BLaER1 treated with 17β-estradiol and CSF1 and Interleukin-3, amounts not matched to agents 10 nM and 100 nM (cell line): Measurements from ENCODE around the gene SPP1.

Experiments
- H3K27ac ChIP-seq, 11 experiments: shearing (Covaris generic); formaldehyde crosslinking; 2 replicates each; pipeline ENCODE4 v1.8.1; 2022
- H3K27me3 ChIP-seq, 11 experiments: shearing (Covaris generic); formaldehyde crosslinking; 2 replicates each; pipeline ENCODE4 v1.8.1; 2022
- H3K36me3 ChIP-seq, 11 experiments: shearing (Covaris generic); formaldehyde crosslinking; 2 replicates each; pipeline ENCODE4 v1.8.1; 2022
- H3K4me1 ChIP-seq, 10 experiments: shearing (Covaris generic); formaldehyde crosslinking; 2 replicates each; pipeline ENCODE4 v1.8.1; 2022
- H3K4me2 ChIP-seq, 11 experiments: shearing (Covaris generic); formaldehyde crosslinking; 2 replicates each; pipeline ENCODE4 v1.8.1; 2022
- H3K4me3 ChIP-seq, 10 experiments: shearing (Covaris generic); formaldehyde crosslinking; 2 replicates each; pipeline ENCODE4 v1.8.1; 2022
- H3K9ac ChIP-seq, 11 experiments: shearing (Covaris generic); formaldehyde crosslinking; 2 replicates each; pipeline ENCODE4 v1.8.1; 2022
- H3K9me3 ChIP-seq, 11 experiments: shearing (Covaris generic); formaldehyde crosslinking; replicated peaks in 1 of 11; 2 replicates each; pipeline ENCODE4 v1.8.1; 2022
- H4K20me1 ChIP-seq, 11 experiments: shearing (Covaris generic); formaldehyde crosslinking; 2 replicates each; pipeline ENCODE4 v1.8.1; 2022
- Cebpa-rat ChIP-seq, 11 experiments: shearing (Covaris generic); IDR thresholded peaks; 2 replicates each; pipeline ENCODE4 v1.8.1; 2022

SPP1 gene

DNA sequence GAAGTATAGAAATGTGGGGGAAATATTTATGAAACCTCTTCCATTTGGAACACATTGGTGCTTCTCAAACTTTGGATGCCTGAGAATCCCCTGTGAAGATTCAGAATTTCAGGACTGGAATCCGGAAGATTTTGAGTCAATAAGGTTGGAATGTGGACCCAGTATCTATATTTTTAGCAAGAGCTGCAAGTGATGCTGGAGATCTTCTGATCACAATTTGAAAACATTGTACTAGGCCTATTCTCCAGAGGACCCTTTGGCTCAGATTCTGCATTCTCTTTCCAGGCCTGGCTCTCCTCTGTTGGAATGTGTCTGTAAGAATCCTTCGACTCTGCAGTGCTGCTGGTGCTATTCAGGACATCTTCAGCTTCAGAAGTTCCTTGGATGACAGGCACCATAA lies 29.6 kb downstream of the SPP1 start:
- no peak overlapping the region for H3K4me3 ChIP-seq
- H3K36me3 ChIP-seq: no peaks in the 10 kb centered on the region
- no peak overlapping the region for H3K27ac ChIP-seq
- peaks cover 3 to 24% (median 6%) of the 10 kb centered on the region in 11 experiments; a peak in 16 of 22 replicates for H4K20me1 ChIP-seq
- H3K9me3 ChIP-seq: peaks cover 0 to 3% (median 0%) of the 10 kb centered on the region in 11 experiments; a peak in 1 of 22 replicates
- H3K27me3 ChIP-seq: peaks cover 0 to 8% (median 0%) of the 10 kb centered on the region in 11 experiments; a peak in 2 of 22 replicates
- TF ChIP-seq Cebpa-rat (IDR thresholded peaks at IDR 0.05): no peak
- H3K4me1 ChIP-seq: peaks cover 8 to 24% (median 12%) of the 10 kb centered on the region in 10 experiments; a peak in 18 of 20 replicates
- no peak overlapping the region for H3K9ac ChIP-seq
- H3K4me2 ChIP-seq: no peak overlapping the region

DNA sequence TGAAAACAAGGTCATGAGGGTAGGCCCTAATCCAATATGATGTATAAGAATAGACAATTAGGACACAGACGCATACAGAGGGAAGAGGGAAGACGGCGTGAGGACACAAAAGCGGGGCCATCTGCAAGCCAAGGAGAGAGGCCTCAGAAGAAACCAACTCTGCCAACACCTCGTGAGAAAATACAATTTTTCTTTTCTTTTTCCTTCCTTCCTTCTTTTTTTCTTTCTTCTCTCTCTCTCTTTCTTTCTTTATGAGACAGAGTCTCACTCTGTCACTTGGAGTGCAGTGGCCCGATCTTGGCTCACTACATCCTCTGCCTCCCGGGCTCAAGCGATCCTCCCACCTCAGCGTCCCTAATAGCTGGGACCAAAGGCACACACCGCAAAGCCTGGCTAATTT lies 30.4 kb downstream of the SPP1 start:
- no peak overlapping the region for H3K9ac ChIP-seq
- H4K20me1 ChIP-seq: peaks cover 4 to 32% (median 15%) of the 10 kb centered on the region in 11 experiments; a peak in 18 of 22 replicates
- H3K4me2 ChIP-seq: no peak overlapping the region
- peaks cover 0 to 8% (median 0%) of the 10 kb centered on the region in 11 experiments; a peak in 2 of 22 replicates for H3K27me3 ChIP-seq
- TF ChIP-seq Cebpa-rat (IDR thresholded peaks at IDR 0.05): no peak
- H3K4me1 ChIP-seq: peaks cover 17 to 33% (median 20%) of the 10 kb centered on the region in 10 experiments
- no peaks in the 10 kb centered on the region for H3K36me3 ChIP-seq
- no peak overlapping the region for H3K27ac ChIP-seq
- H3K9me3 ChIP-seq: peaks cover 0 to 3% (median 0%) of the 10 kb centered on the region in 11 experiments; a peak in 1 of 22 replicates
- H3K4me3 ChIP-seq: no peak overlapping the region

DNA sequence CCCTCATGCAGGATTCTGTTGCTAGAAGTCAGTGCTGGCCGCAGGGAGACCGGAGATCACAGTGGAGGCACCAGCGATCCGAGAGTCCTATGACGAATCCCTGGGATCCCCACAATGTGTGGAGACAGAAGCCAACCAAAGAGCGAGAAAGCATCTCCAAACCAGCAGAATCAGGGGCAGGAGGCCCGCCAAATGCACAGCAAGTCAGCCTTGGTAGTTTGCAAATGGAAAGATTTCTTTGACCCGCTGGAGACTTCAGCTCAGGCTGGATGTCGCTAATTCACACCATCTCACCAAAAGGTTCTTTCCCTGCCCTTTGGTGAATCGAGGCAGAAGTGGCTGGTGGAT lies 31.4 kb downstream of the SPP1 start:
- H3K36me3 ChIP-seq: no peaks in the 10 kb centered on the region
- H3K27me3 ChIP-seq: peaks cover 0 to 8% (median 0%) of the 10 kb centered on the region in 11 experiments; a peak in 2 of 22 replicates
- peaks cover 4 to 41% (median 25%) of the 10 kb centered on the region in 11 experiments; a peak in 19 of 22 replicates for H4K20me1 ChIP-seq
- peak overlapping the region; percentile 76 to 99 (median 98) for H3K4me3 ChIP-seq
- peak overlapping the region in 9 of 11 experiments; percentile 94 to 99 (median 98); a peak in 13 of 22 replicates for H3K27ac ChIP-seq
- peak overlapping the region; percentile 86 to 100 (median 98); a peak in 21 of 22 replicates for H3K9ac ChIP-seq
- peaks cover 0 to 3% (median 0%) of the 10 kb centered on the region in 11 experiments; a peak in 1 of 22 replicates for H3K9me3 ChIP-seq
- no peak for TF ChIP-seq Cebpa-rat (IDR thresholded peaks at IDR 0.05)
- H3K4me2 ChIP-seq: peak overlapping the region; percentile 80 to 95 (median 89)
- peaks cover 27 to 42% (median 30%) of the 10 kb centered on the region in 10 experiments for H3K4me1 ChIP-seq

DNA sequence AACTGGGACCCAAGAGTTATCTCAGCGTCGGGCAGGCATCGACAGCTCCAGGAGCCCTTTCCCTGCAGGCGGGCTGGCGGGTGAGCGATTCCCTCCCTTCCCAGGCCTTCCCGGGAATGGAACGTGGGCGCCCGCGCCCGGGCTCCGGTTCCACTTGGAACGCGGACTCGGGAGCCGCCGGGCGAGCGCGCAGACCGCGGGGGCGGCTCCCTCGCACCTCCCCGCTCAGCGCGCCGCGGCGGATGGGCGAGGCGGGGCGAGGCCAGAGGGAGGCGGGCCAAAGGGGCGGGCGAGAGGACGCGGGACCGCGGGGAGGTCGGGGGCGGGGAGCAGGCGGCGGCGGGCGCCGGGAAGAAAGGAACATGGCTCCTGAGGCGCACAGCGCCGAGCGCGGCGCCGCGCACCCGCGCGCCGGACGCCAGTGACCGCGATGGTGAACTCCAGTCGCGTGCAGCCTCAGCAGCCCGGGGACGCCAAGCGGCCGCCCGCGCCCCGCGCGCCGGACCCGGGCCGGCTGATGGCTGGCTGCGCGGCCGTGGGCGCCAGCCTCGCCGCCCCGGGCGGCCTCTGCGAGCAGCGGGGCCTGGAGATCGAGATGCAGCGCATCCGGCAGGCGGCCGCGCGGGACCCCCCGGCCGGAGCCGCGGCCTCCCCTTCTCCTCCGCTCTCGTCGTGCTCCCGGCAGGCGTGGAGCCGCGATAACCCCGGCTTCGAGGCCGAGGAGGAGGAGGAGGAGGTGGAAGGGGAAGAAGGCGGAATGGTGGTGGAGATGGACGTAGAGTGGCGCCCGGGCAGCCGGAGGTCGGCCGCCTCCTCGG lies 32.0 kb downstream of the SPP1 start, which contains the start of gene PKD2:
Gene PKD2, plus strand, starts transcription at position 332 of the 818 bp plus-strand sequence. Its CDS starts 99 bp downstream, at position 431.
- H3K4me3 ChIP-seq: peak within 1 kb of the TSS; percentile 76 to 99 (median 98)
- H3K27me3 ChIP-seq: peaks cover 0 to 8% (median 0%) of the 10 kb centered on the region in 11 experiments; a peak in 2 of 22 replicates
- no peaks in the 10 kb centered on the region for H3K36me3 ChIP-seq
- H3K9ac ChIP-seq: peak within 1 kb of the TSS; percentile 86 to 100 (median 98)
- H3K4me1 ChIP-seq: peaks cover 32 to 48% (median 35%) of the 10 kb centered on the region in 10 experiments
- H3K4me2 ChIP-seq: peak within 1 kb of the TSS; percentile 80 to 95 (median 89)
- H3K27ac ChIP-seq: peak within 1 kb of the TSS; percentile 65 to 99 (median 97)
- peaks cover 4 to 46% (median 29%) of the 10 kb centered on the region in 11 experiments; a peak in 19 of 22 replicates for H4K20me1 ChIP-seq
- TF ChIP-seq Cebpa-rat (IDR thresholded peaks at IDR 0.05): no peak
- H3K9me3 ChIP-seq: peaks cover 0 to 3% (median 0%) of the 10 kb centered on the region in 11 experiments; a peak in 1 of 22 replicates

DNA sequence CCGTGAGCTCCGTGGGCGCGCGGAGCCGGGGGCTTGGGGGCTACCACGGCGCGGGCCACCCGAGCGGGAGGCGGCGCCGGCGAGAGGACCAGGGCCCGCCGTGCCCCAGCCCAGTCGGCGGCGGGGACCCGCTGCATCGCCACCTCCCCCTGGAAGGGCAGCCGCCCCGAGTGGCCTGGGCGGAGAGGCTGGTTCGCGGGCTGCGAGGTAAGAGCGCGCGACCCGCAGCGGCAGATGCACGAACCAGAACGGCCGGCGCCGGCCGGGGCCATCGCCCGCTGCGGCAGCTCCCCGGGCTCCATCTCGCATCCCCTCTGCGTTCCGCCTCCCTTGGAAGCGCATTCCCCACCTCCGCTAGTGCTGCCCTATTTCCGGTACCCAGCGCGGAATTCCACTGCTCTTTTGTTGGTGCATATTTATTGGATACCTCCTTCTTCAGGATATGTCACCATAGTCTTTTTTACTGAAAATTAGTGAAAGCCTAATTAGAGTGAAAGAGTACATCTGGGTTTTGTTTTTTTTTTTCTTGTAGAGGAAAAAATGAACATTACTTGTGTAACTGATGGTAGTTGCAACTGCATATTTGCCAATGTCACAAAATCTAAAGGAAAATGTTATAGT lies 32.7 kb downstream of the SPP1 start:
- Histone ChIP-seq H3K27me3 (peaks cover 0 to 8% (median 0%) of the 10 kb centered on the region in 11 experiments; a peak in 2 of 22 replicates), H3K4me1 (peaks cover 35 to 49% (median 40%) of the 10 kb centered on the region in 10 experiments), H3K4me2 (peak overlapping the region; percentile 80 to 95 (median 89)), H3K4me3 (peak overlapping the region; percentile 76 to 99 (median 98)), H3K9me3 (peaks cover 0 to 3% (median 0%) of the 10 kb centered on the region in 11 experiments; a peak in 1 of 22 replicates), H3K27ac (peak overlapping the region; percentile 65 to 99 (median 97)), H4K20me1 (peaks cover 4 to 53% (median 29%) of the 10 kb centered on the region in 11 experiments; a peak in 19 of 22 replicates), H3K9ac (peak overlapping the region; percentile 86 to 100 (median 98)), H3K36me3 (no peaks in the 10 kb centered on the region; a peak in 1 of 22 replicates)
- TF ChIP-seq Cebpa-rat (IDR thresholded peaks at IDR 0.05): no peak

DNA sequence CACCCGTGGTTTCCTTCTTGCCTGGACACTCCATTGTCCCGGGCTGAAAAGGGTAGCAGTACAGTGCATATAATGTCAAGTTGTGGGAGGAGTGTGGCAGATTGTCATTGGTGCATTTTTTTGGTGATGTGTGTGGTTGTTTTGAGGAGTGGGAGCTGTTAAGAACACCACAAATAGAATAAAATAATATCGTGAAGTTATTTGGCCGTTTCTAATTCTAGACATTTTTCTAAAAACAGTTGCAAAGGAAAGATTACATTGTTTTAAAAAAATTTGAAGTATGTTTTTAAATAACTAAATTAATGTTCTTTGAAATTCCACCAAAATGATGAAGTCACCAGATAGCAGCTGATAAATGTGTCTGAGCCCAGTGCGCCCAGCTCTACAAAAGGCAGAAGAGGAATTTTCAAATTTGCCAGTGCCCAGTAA lies 33.2 kb downstream of the SPP1 start:
- H3K4me1 ChIP-seq: peaks cover 39 to 51% (median 44%) of the 10 kb centered on the region in 10 experiments

DNA sequence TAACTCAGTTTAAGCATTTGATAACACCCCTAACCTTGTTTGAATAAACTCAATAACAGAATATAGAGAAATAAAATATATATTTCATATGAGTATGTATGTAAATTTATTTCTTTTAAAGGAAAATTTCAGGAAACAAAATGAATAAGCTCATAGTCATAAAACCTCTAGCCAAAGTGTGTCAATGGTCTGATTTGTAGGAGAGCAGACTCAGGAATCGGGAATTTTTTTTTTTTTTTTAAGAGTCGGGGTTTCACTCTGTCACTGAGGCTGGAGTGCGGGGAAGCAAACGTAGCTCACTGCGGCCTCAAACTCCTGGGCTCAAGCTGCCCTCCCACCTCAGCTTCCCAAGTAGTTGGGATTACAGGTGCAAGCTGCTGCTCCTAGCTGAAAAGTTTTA lies 34.4 kb downstream of the SPP1 start:
- peaks cover 4 to 63% (median 41%) of the 10 kb centered on the region in 11 experiments; a peak in 19 of 22 replicates for H4K20me1 ChIP-seq
- H3K4me1 ChIP-seq: peaks cover 50 to 62% (median 56%) of the 10 kb centered on the region in 10 experiments
- peaks cover 0 to 3% (median 0%) of the 10 kb centered on the region in 11 experiments; a peak in 4 of 22 replicates for H3K9me3 ChIP-seq
- H3K27ac ChIP-seq: peak overlapping the region in 10 of 11 experiments; percentile 43 to 99 (median 98); a peak in 19 of 22 replicates
- H3K4me3 ChIP-seq: peak overlapping the region; percentile 76 to 99 (median 98)
- H3K4me2 ChIP-seq: peak overlapping the region; percentile 80 to 95 (median 89)
- H3K9ac ChIP-seq: peak overlapping the region; percentile 86 to 100 (median 98); a peak in 21 of 22 replicates
- no peak for TF ChIP-seq Cebpa-rat (IDR thresholded peaks at IDR 0.05)
- H3K27me3 ChIP-seq: peaks cover 0 to 8% (median 0%) of the 10 kb centered on the region in 11 experiments; a peak in 2 of 22 replicates
- peaks cover 0 to 8% (median 4%) of the 10 kb centered on the region in 11 experiments; a peak in 14 of 22 replicates for H3K36me3 ChIP-seq

More for the DNA sequence above, 33.2 kb downstream of the SPP1 start:
- TF ChIP-seq Cebpa-rat (IDR thresholded peaks at IDR 0.05): no peak
- Histone ChIP-seq H4K20me1 (peaks cover 4 to 58% (median 33%) of the 10 kb centered on the region in 11 experiments; a peak in 19 of 22 replicates), H3K9ac (peak overlapping the region; percentile 86 to 100 (median 98)), H3K9me3 (peaks cover 0 to 3% (median 0%) of the 10 kb centered on the region in 11 experiments; a peak in 1 of 22 replicates), H3K27me3 (peaks cover 0 to 8% (median 0%) of the 10 kb centered on the region in 11 experiments; a peak in 2 of 22 replicates), H3K4me2 (peak overlapping the region; percentile 80 to 95 (median 89)), H3K27ac (peak overlapping the region in 10 of 11 experiments; percentile 86 to 99 (median 98); a peak in 21 of 22 replicates), H3K36me3 (no peaks in the 10 kb centered on the region; a peak in 1 of 22 replicates), H3K4me3 (peak overlapping the region; percentile 76 to 99 (median 98))

DNA sequence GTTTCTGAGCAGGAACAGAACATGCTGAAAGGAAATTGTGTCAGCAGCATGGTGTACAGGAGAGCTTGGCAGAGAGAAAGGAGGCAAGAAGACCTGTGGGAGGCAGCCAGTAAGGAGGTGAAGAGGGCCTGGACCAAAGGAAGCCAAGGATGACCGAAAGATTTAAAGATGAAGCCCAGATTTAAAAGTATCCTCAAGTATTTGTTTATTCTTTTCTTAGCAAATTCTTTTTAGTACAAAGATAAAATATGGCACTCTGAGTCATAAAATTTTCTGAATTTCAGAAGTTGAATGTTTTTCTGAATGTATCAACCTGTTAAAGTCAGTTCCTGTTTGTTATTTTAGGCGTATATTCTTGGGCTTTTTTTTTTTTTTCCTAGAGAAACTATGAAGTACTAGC lies 35.5 kb downstream of the SPP1 start:
- H3K27me3 ChIP-seq: peaks cover 0 to 8% (median 0%) of the 10 kb centered on the region in 11 experiments; a peak in 2 of 22 replicates
- peak overlapping the region in 10 of 11 experiments; percentile 91 to 100 (median 98); a peak in 20 of 22 replicates for H3K9ac ChIP-seq
- H3K4me3 ChIP-seq: peak overlapping the region; percentile 76 to 99 (median 98); a peak in 19 of 20 replicates
- H3K27ac ChIP-seq: peak overlapping the region; percentile 7 to 99 (median 97); a peak in 20 of 22 replicates
- H3K4me2 ChIP-seq: peak overlapping the region; percentile 80 to 95 (median 89)
- peaks cover 0 to 19% (median 15%) of the 10 kb centered on the region in 11 experiments; a peak in 19 of 22 replicates for H3K36me3 ChIP-seq
- no peak for TF ChIP-seq Cebpa-rat (IDR thresholded peaks at IDR 0.05)
- H3K4me1 ChIP-seq: peaks cover 59 to 68% (median 62%) of the 10 kb centered on the region in 10 experiments
- H4K20me1 ChIP-seq: peaks cover 7 to 72% (median 41%) of the 10 kb centered on the region in 11 experiments; a peak in 19 of 22 replicates
- peaks cover 0 to 13% (median 0%) of the 10 kb centered on the region in 11 experiments; a peak in 6 of 22 replicates for H3K9me3 ChIP-seq
